HG03342 (cell line): ENCODE results near the gene HCN1.
"Not testable (repeated sequence)": the region's sequence is repeated elsewhere in the genome, so short reads cannot be mapped to it uniquely, and the experiment has no call there.

ENCODE experiments used
- ATAC-seq: cut with Tn5 transposase; IDR thresholded peaks from one replicate; pipeline ENCODE4 v1.9.1; 2021; ENCODE audit warnings: mild to moderate bottlenecking, moderate library complexity; ENCODE audit not compliant: unreplicated experiment

Gene HCN1

GRCh38 chr5:45437752-45438151, 258.4 kb downstream of the HCN1 start:
- ATAC-seq: no peak

- no peak for ATAC-seq
Observed at GRCh38 chr5:45417285-45417998, 278.7 kb downstream of the HCN1 start.

- no peak for ATAC-seq
Observed at GRCh38 chr5:45414620-45415573, 281.3 kb downstream of the HCN1 start.

- ATAC-seq: no peak
Observed at GRCh38 chr5:45411971-45412612, 284.1 kb downstream of the HCN1 start.

GRCh38 chr5:45410304-45410995, 285.7 kb downstream of the HCN1 start:
- no peak for ATAC-seq

GRCh38 chr5:45408067-45408466, 288.1 kb downstream of the HCN1 start:
- no peak for ATAC-seq

- ATAC-seq: no peak
Observed at GRCh38 chr5:45402804-45403455, 293.2 kb downstream of the HCN1 start.

GRCh38 chr5:45399041-45399440, 297.1 kb downstream of the HCN1 start:
- no peak for ATAC-seq

- no peak for ATAC-seq
Observed at GRCh38 chr5:45385321-45386058, 310.7 kb downstream of the HCN1 start.

- no peak for ATAC-seq
Observed at GRCh38 chr5:45383985-45384384, 312.2 kb downstream of the HCN1 start.

- no peak for ATAC-seq
Observed at GRCh38 chr5:45382583-45382982, 313.6 kb downstream of the HCN1 start.

- no peak for ATAC-seq
Observed at GRCh38 chr5:45376417-45376816, 319.8 kb downstream of the HCN1 start.

- no peak for ATAC-seq
Observed at GRCh38 chr5:45372629-45373028, 323.6 kb downstream of the HCN1 start.

GRCh38 chr5:45371423-45371822, 324.8 kb downstream of the HCN1 start:
- not testable (repeated sequence) for ATAC-seq

- ATAC-seq: no peak
Observed at GRCh38 chr5:45355189-45355992, 340.8 kb downstream of the HCN1 start.

- ATAC-seq: no peak
Observed at GRCh38 chr5:45336464-45336863, 359.7 kb downstream of the HCN1 start.

GRCh38 chr5:45335978-45336377, 360.2 kb downstream of the HCN1 start:
- no peak for ATAC-seq

GRCh38 chr5:45335346-45335745, 360.8 kb downstream of the HCN1 start:
- no peak for ATAC-seq

- no peak for ATAC-seq
Observed at GRCh38 chr5:45334939-45335338, 361.2 kb downstream of the HCN1 start.
